ENCODE measurements around the gene CYP27B1. TPM values are rescaled to one million over a fixed set of nuclear protein-coding genes. Genes with fewer than 3 reads are reported as not detected.

CYP27B1 gene, protein sequence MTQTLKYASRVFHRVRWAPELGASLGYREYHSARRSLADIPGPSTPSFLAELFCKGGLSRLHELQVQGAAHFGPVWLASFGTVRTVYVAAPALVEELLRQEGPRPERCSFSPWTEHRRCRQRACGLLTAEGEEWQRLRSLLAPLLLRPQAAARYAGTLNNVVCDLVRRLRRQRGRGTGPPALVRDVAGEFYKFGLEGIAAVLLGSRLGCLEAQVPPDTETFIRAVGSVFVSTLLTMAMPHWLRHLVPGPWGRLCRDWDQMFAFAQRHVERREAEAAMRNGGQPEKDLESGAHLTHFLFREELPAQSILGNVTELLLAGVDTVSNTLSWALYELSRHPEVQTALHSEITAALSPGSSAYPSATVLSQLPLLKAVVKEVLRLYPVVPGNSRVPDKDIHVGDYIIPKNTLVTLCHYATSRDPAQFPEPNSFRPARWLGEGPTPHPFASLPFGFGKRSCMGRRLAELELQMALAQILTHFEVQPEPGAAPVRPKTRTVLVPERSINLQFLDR
- 1 to 10 TPM in 5 of 8 experiments, under 1 TPM in 3; 0.76 to 3.5 (median 1.6) TPM for total RNA-seq

DNA sequence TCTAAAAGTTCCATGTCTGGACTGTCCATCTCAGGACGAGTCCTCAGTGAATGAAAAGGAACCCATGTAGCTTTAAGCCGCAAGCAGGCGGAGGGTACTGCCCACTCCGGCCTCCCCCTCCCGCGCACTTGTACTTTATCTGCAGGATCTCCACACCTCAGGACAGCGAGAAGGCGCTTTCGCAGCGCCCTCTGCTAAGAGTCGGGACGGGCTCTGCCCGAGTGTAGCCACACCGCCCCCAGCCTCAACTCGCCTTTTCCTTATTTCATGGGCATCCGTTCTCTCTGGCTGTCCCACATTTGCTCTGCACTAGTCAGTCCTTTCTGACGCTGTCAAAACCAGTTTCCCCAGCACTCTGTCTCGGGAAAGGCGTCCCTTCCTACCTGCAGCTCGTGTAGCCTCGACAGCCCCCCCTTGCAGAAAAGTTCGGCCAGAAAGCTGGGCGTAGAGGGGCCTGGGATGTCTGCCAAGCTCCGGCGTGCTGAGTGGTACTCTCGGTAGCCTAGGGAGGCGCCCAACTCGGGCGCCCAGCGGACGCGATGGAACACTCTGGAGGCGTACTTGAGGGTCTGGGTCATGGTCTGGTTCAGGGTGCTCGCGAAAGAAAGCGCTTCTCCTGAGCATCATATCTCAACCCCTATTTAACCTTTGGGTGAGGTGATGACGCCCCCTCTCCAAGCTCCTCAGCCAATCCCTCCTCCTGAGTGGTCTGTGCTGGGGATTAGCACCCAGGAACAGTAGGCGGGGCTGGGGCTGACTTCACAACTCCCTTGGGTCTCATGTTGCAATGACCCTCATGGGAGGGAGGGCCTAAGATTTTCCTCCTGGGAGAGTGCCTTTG is at the start of gene CYP27B1:
Gene CYP27B1 (minus strand): TSS at position 615 of the 841 bp plus-strand sequence. CDS start 37 bp downstream, at position 578.
- 0 to 20% (median 4%) methylated on average over 1 to 20 of the region's 38 CpGs; no CpG with 5 or more reads in 2 of the 10 experiments for WGBS, 10 experiments
- peak; percentile 3 to 57 (median 50) for ATAC-seq (replicated peaks in 6 of 8)
- H3K4me3 ChIP-seq: peak within 1 kb of the TSS in 2 of 5 donors; percentile 15 to 30
- no peak within 1 kb of the TSS for H3K27ac ChIP-seq
- in situ Hi-C loops (cut with MboI; ENCODE audit: low pct_unique_long_range_greater_than_20kb in 2 of 9, low sequenced_read_pairs in 9 of 9, unreplicated experiment in 9 of 9): no loop called here
- peaks cover 13 to 20% of the 10 kb centered on the region in 2 donors for H3K4me1 ChIP-seq (replicated peaks in 1 of 2)

DNA sequence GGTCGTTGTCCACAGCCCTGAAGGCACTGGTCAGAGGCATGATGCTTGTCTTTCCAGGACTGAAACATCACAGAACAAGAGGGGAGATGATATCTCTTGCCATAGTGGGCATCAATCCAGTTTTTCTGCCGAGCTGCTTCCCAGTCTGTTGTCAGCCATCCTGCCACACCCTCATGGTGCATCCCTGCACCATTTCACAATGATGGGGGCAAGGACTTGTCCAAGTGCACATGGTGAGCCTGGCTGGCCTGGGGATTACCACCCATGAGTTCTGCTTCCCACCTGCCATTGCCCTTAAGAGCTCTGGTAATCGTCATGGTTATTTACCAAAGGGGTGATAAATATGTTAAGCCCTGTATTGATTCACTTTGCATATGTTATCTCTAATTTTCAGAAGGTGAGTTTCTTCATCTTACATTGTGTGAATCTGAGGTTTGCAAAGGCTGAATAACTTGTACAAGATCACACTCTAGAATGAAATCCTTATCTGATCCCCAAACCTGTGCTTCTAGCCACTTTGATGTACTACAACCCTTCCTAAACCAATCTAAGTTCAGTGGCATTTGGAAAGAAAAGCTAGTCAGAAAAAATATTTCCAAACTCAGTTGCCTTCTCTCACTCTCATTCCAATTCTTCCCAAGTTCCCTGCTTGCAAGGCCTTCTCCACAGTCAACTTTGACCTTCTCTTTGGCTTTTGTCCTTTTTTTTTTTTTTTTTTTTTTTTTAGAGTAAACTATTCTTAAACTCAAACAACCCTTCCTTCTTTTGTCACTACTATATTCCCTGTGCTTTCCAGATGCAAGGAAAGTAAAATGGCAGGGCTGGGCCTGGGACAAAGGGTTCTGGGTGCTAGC is 49.4 kb upstream of the CYP27B1 start:
- 47 to 100% (median 82%) methylated on average over 1 to 3 of the region's 3 CpGs; no CpG with 5 or more reads in 2 of the 10 experiments for WGBS, 10 experiments
- Histone ChIP-seq H3K4me1 (replicated peaks in 1 of 2) (no peaks in the 10 kb centered on the region), H3K27ac (no peak overlapping the region), H3K4me3 (no peak overlapping the region)
- in situ Hi-C loops (cut with MboI; ENCODE audit: low pct_unique_long_range_greater_than_20kb in 2 of 9, low sequenced_read_pairs in 9 of 9, unreplicated experiment in 9 of 9): loop anchor here in 6 of 9 experiments (25.0 kb wide), 1 partner anchor 96 kb away; no protein-coding TSS in a partner anchor
- ATAC-seq (replicated peaks in 6 of 8): no peak

DNA sequence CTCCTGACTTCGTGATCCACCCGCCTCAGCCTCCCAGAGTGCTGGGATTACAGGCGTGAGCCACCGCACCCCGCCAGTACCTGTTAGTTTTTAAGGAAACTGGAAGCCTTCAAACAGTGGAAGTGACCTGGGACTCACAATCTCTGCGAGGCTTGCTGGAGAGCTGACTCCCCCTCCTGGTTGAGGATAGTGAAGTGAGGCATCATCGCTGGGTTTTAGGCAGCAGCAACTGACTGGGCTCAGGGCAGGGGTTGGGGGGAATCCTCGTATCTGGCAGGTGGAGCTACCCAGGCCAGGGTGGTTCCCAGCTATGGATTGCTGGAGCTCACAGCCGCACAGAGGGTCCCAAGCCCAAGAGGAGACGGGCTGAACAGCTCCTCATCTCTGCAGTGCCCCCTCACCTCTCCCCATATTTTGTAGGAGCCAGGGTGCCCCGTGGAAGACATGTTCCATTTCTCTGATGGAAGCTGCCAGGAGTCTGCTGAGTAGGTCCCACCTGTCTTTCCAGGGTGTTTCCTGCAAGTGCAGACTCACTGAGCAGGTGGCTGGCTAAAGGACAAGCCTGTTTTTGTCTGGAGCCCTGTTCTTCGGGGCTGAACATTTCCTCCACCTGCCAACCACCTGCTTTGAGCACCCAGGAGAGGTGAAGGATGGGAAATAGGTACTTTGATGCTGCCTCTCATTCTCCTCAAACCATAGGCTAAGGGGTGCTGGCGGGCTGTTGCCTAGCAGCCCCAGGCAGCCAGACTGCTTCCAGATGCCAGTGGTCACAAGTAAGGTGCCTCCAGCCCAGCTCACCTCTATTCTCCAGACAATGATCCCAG is 48.5 kb upstream of the CYP27B1 start:
- Histone ChIP-seq H3K4me1 (replicated peaks in 1 of 2) (no peaks in the 10 kb centered on the region), H3K27ac (no peak overlapping the region), H3K4me3 (no peak overlapping the region)
- in situ Hi-C loops (cut with MboI; ENCODE audit: low pct_unique_long_range_greater_than_20kb in 2 of 9, low sequenced_read_pairs in 9 of 9, unreplicated experiment in 9 of 9): loop anchor here in 6 of 9 experiments (25.0 kb wide), 1 partner anchor 97 kb away; no protein-coding TSS in a partner anchor
- WGBS, 10 experiments: 28 to 100% (median 85%) methylated on average over 1 to 6 of the region's 13 CpGs; no CpG with 5 or more reads in 5 of the 10 experiments
- peak in 1 of 8 experiments; percentile 10 for ATAC-seq (replicated peaks in 6 of 8)

DNA sequence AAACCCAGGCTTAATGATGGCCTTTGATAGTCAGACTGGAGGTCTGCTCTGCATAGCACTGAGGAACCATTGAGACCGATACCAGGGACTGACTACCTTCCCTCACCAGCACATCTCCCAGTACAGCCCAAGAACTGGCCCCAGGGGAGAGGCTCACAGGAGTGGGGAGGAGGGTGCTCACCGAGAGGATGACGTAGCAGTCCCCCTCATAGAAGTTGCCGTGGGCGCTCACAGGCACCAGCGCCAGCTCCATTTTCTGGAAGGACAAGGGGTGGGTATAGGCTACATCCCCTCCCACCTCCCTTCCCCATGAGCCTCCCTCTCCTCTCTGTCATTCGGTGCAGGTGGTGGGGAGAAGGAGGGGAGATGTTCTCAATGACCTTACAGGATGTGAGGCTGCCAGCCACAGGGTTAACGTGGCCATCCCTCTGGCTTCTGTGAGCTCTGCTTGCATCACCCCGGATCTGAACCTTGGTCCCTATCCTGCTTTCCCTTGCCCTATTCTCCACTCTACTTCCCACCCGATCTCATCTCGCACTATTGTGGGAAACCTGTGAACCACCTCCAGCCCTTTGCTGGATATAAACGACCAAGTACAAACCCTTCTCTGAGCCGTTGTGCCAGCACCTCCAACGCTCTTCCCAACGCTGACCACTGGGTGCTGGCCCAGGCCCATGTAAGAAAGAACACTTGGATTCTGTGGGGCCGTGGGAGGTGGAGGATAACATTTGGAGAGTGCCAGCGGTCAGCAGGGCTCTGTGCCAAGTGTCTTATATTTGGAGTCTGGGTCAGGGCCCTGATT is 47.3 kb upstream of the CYP27B1 start:
- in situ Hi-C loops (cut with MboI; ENCODE audit: low pct_unique_long_range_greater_than_20kb in 2 of 9, low sequenced_read_pairs in 9 of 9, unreplicated experiment in 9 of 9): loop anchor here in 6 of 9 experiments (25.0 kb wide), 1 partner anchor 98 kb away; no protein-coding TSS in a partner anchor
- no peak overlapping the region for H3K4me3 ChIP-seq
- peak in 3 of 8 experiments; percentile 16 to 31 (median 21) for ATAC-seq (replicated peaks in 6 of 8)
- no peaks in the 10 kb centered on the region for H3K4me1 ChIP-seq (replicated peaks in 1 of 2)
- 20 to 88% (median 68%) methylated on average over 2 to 8 of the region's 17 CpGs; no CpG with 5 or more reads in 4 of the 10 experiments for WGBS, 10 experiments
- no peak overlapping the region for H3K27ac ChIP-seq

DNA sequence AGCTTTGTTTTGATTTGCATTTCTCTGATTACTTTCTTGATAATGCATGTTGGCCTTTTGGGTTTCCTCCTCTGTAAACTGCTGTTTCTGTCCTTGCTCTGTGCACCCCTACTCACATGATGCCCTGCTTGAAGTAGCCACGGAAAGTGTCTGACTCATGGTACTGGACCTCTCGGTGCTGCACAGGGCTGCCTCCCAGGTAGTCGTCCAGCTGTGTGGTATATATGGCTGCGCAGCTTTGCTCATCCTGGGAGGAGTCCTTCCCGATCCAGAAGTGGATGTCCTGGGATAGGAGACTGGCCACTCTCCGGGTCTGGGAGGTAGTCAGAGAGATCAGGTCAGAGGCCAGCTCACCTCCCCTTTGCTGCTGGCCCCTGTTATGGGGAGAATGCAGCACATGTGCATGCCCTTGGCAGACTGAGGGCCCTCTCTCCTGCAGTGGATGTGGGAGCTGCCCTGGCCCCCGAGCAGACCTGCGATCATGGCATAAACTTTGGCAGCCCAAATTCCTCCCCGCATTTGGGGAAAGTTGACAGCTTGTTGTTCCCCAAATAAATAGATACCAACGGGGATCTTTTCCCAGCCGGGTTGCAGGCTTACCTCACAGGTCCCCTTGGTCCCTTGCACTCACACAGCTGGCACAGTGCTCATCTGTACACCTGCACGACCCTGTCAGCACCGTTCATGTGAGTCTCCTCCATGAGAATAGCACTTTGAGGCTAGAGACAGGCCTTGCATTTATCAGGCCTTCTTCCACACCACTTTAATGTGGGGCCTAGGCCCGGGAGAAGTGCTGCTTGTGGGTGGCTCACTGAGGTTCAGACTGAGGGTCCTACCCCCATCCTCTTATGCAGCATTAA is 46.5 kb upstream of the CYP27B1 start:
- Histone ChIP-seq H3K27ac (no peak overlapping the region), H3K4me1 (replicated peaks in 1 of 2) (no peaks in the 10 kb centered on the region), H3K4me3 (no peak overlapping the region)
- in situ Hi-C loops (cut with MboI; ENCODE audit: low pct_unique_long_range_greater_than_20kb in 2 of 9, low sequenced_read_pairs in 9 of 9, unreplicated experiment in 9 of 9): loop anchor here in 6 of 9 experiments (25.0 kb wide), 1 partner anchor 99 kb away; no protein-coding TSS in a partner anchor
- 25 to 100% (median 85%) methylated on average over 1 to 5 of the region's 14 CpGs; no CpG with 5 or more reads in 5 of the 10 experiments for WGBS, 10 experiments
- no peak for ATAC-seq (replicated peaks in 6 of 8)

DNA sequence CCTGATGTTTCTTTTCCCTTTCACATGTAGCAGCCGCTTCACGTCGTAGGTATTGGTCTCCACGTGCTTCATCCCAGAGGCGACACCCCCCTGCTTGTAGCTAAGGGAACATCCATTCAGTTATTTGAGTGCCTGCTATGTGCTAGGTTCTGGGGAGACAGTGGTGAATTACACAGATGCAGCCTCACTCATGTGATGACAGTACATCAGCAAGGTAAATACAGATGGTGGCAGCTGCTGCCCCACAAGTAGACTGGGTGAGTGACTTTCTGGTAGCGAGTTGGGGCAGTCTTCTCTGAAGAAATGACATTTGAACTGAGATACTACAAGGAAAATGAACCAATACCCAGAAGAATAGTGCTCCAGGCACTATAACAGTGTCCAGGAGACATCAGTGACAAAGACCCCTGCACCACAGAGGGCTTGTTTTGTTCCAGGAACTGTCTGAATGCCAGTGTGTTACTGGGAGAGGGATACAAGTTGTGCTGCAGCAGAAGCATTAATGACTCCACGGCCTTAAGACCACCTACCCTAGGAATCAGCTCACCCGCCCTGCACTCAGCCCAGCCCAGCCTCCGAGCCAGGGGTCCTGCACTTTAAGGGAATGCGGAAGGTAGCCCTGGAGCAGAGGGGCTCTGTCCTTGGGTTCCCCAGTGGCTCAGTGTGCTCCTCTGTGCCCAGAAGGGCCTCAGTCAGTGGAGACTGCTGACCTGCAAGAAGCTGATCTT is 44.3 kb upstream of the CYP27B1 start:
- peak in 2 of 8 experiments; percentile 17 to 37 for ATAC-seq (replicated peaks in 6 of 8)
- Histone ChIP-seq H3K4me1 (replicated peaks in 1 of 2) (no peaks in the 10 kb centered on the region), H3K27ac (no peak overlapping the region), H3K4me3 (no peak overlapping the region)
- in situ Hi-C loops (cut with MboI; ENCODE audit: low pct_unique_long_range_greater_than_20kb in 2 of 9, low sequenced_read_pairs in 9 of 9, unreplicated experiment in 9 of 9): loop anchor here in 6 of 9 experiments (25.0 kb wide), 1 partner anchor 101 kb away; no protein-coding TSS in a partner anchor
- WGBS, 10 experiments: 79 to 100% (median 90%) methylated on average over 3 to 6 of the region's 10 CpGs; no CpG with 5 or more reads in 3 of the 10 experiments

DNA sequence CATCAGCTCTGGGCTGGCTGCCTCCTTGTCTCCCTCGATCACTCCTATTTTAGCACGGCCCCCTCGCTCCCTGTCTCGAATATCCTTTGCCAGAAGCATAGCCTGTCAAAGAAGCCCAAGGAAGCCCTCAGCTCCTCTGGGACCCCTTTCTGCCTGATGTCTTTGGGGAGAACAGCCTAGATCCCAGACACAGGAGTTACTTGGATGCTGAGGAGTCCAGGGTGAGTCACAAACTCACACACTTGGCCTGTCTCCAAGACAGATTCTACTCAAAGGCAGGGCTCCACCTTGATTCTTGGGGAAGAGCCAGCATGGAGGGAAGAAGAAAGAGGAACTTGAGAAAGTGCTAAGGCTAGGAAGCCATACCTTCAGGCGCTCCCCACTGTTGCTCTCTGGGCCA is 43.6 kb upstream of the CYP27B1 start:
- in situ Hi-C loops (cut with MboI; ENCODE audit: low pct_unique_long_range_greater_than_20kb in 2 of 9, low sequenced_read_pairs in 9 of 9, unreplicated experiment in 9 of 9): loop anchor here in 6 of 9 experiments (25.0 kb wide), 1 partner anchor 102 kb away; no protein-coding TSS in a partner anchor
- Histone ChIP-seq H3K4me3 (no peak overlapping the region), H3K27ac (no peak overlapping the region), H3K4me1 (replicated peaks in 1 of 2) (no peaks in the 10 kb centered on the region)
- peak in 2 of 8 experiments; percentile 70 to 81 for ATAC-seq (replicated peaks in 6 of 8)
- WGBS, 10 experiments: 78 to 100% (median 100%) methylated on average over 1 to 3 of the region's 5 CpGs; no CpG with 5 or more reads in 3 of the 10 experiments

DNA sequence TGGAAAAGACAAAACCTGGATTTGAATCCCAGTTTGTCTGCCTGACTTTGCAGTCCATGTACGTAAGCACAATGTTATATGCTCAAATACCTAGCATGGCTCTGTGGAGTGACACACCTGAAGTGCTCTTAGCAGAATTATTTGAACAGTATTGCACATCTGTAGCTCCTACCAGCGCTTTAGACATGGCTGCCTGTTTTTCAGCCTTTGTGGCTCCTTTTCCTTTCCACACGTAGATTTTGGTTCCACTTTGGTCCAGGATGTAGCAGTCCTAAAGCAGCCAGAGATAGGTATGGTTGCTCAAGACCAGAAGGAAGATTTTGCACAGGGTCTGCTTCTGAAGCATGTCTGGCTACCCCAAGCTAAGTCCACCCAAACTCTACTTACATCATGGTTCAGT is 42.5 kb upstream of the CYP27B1 start:
- Histone ChIP-seq H3K4me1 (replicated peaks in 1 of 2) (no peaks in the 10 kb centered on the region), H3K27ac (no peak overlapping the region), H3K4me3 (no peak overlapping the region)
- no peak for ATAC-seq (replicated peaks in 6 of 8)
- WGBS, 10 experiments: 76 to 100% (median 88%) methylated on average over 1 to 3 of the region's 3 CpGs; no CpG with 5 or more reads in 4 of the 10 experiments
- in situ Hi-C loops (cut with MboI; ENCODE audit: low pct_unique_long_range_greater_than_20kb in 2 of 9, low sequenced_read_pairs in 9 of 9, unreplicated experiment in 9 of 9): loop anchor here in 6 of 9 experiments (25.0 kb wide), 1 partner anchor 103 kb away; no protein-coding TSS in a partner anchor

DNA sequence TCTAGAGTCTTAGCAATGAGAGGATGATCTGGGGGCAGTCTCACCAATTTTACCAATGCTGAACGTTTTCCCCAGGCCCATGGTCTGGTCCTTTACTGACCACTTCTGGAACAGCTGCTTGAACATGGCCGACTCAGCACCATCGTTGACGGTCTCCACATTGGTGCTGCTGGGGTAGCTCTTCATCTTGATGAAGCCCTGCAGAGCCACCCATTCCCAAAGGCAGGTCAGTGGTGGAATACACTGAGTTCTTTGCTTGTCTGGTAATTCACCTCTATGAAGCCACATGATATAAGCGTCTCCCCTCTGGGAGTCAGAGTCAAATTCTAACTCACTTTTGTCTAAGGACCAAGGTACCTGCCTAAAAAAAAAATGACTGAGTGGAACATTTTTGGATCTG is 41.5 kb upstream of the CYP27B1 start:
- ATAC-seq (replicated peaks in 6 of 8): no peak
- no peaks in the 10 kb centered on the region for H3K4me1 ChIP-seq (replicated peaks in 1 of 2)
- in situ Hi-C loops (cut with MboI; ENCODE audit: low pct_unique_long_range_greater_than_20kb in 2 of 9, low sequenced_read_pairs in 9 of 9, unreplicated experiment in 9 of 9): loop anchor here in 6 of 9 experiments (25.0 kb wide), 1 partner anchor 104 kb away; no protein-coding TSS in a partner anchor
- WGBS, 10 experiments: 63 to 100% (median 83%) methylated on average over 1 to 5 of the region's 5 CpGs; no CpG with 5 or more reads in 2 of the 10 experiments
- no peak overlapping the region for H3K27ac ChIP-seq
- no peak overlapping the region for H3K4me3 ChIP-seq

All from motor neuron (in vitro differentiated cells).